Smooth muscle cell of the pulmonary artery (primary cell): ENCODE measurements around the gene OR8J1. TPM values are rescaled to one million over a fixed set of nuclear protein-coding genes. Genes with fewer than 3 reads are reported as not detected.

Source experiments
- total RNA-seq: library from RNA; depleted of rRNA; stranded (reverse); fragments of >200 nt; gene quantifications from 2 replicates; pipeline ENCODE4 v1.2.3, GENCODE V29; 2014

Gene OR8J1
- not detected in 2 replicates for total RNA-seq

GRCh38 chr11:56353991-56354390 is at the start of gene OR8J1:
TSS of gene OR8J1 (plus strand) at chr11:56354291. CDS start at chr11:56360247, 5,956 bp downstream.

GRCh38 chr11:56314844-56315243 is 39.2 kb upstream of the OR8J1 start, which contains the start of gene OR8K3:
TSS of gene OR8K3 (plus strand) at chr11:56315144. CDS start at chr11:56318307, 3,163 bp downstream.

GRCh38 chr11:56345739-56346138 is 8.4 kb upstream of the OR8J1 start, which contains the start of gene OR8K1:
TSS of gene OR8K1 (plus strand) at chr11:56346039. CDS start at chr11:56346039, 0 bp downstream.

GRCh38 chr11:56375324-56375723 is 21.2 kb downstream of the OR8J1 start, which contains the start of gene OR8U1:
TSS of gene OR8U1 (plus strand) at chr11:56375624. CDS start at chr11:56375624, 0 bp downstream.

Other genes with a start within 250 kb of the OR8J1 start
- gene OR8H3, start 231.9 kb upstream of the OR8J1 start, total RNA-seq: not detected in 2 replicates
- gene OR8J3, start 214.1 kb upstream of the OR8J1 start, total RNA-seq: not detected in 2 replicates
- not detected in 2 replicates for gene OR8K5, start 194.0 kb upstream of the OR8J1 start, total RNA-seq
- not detected in 2 replicates for gene OR5J2, start 177.7 kb upstream of the OR8J1 start, total RNA-seq
- not detected in 2 replicates for gene OR5T2, start 120.0 kb upstream of the OR8J1 start, total RNA-seq
- gene OR5T3, start 102.0 kb upstream of the OR8J1 start, total RNA-seq: not detected in 2 replicates
- not detected in 2 replicates for gene OR5T1, start 80.1 kb upstream of the OR8J1 start, total RNA-seq
- not detected in 2 replicates for gene OR8H1, start 62.0 kb upstream of the OR8J1 start, total RNA-seq
- not detected in 2 replicates for gene OR8K3, start 39.1 kb upstream of the OR8J1 start, total RNA-seq
- gene OR8K1, start 8.3 kb upstream of the OR8J1 start, total RNA-seq: not detected in 2 replicates
- not detected in 2 replicates for gene OR8U1, start 21.3 kb downstream of the OR8J1 start, total RNA-seq
- not detected in 2 replicates for gene OR5AL1, start 58.4 kb downstream of the OR8J1 start, total RNA-seq
- not detected in 2 replicates for gene OR5M3, start 119.1 kb downstream of the OR8J1 start, total RNA-seq
- not detected in 2 replicates for gene OR5M8, start 137.1 kb downstream of the OR8J1 start, total RNA-seq
- not detected in 2 replicates for gene OR5M11, start 189.0 kb downstream of the OR8J1 start, total RNA-seq
- gene OR5M10, start 223.4 kb downstream of the OR8J1 start, total RNA-seq: not detected in 2 replicates